GM21515 (cell line): ENCODE data around the gene C2CD4D.

Source experiments
- ATAC-seq: cut with Tn5 transposase; IDR thresholded peaks from one replicate; pipeline ENCODE4 v1.9.1; 2021; ENCODE audit not compliant: unreplicated experiment

The C2CD4D gene

GRCh38 chr1:151835596-151835995 is 4.0 kb downstream of the C2CD4D start:
- ATAC-seq = no peak

GRCh38 chr1:151834239-151834638 is 5.4 kb downstream of the C2CD4D start:
- ATAC-seq = no peak

- ATAC-seq = no peak
These were observed 6.3 kb downstream of the C2CD4D start for GRCh38 chr1:151833172-151833900.

- no peak for ATAC-seq
These were observed 7.2 kb downstream of the C2CD4D start for GRCh38 chr1:151832318-151832980.

- ATAC-seq = no peak
These were observed 8.0 kb downstream of the C2CD4D start, which contains the start of gene RORC for GRCh38 chr1:151831605-151832004. RORC (minus strand) TSS chr1:151831802; CDS start chr1:151831764, 38 bp downstream.

GRCh38 chr1:151831256-151831591 is 8.4 kb downstream of the C2CD4D start:
- no peak for ATAC-seq

GRCh38 chr1:151830055-151830454 is 9.6 kb downstream of the C2CD4D start:
- ATAC-seq = no peak

- ATAC-seq = no peak
These were observed 10.1 kb downstream of the C2CD4D start for GRCh38 chr1:151829352-151830046.

- no peak for ATAC-seq
These were observed 10.7 kb downstream of the C2CD4D start for GRCh38 chr1:151828921-151829320.

GRCh38 chr1:151827853-151828252 is 11.8 kb downstream of the C2CD4D start:
- no peak for ATAC-seq

- no peak for ATAC-seq
These were observed 13.6 kb downstream of the C2CD4D start for GRCh38 chr1:151825751-151826660.

- ATAC-seq = no peak
These were observed 14.4 kb downstream of the C2CD4D start for GRCh38 chr1:151825204-151825603.

GRCh38 chr1:151823175-151823574 is 16.4 kb downstream of the C2CD4D start:
- ATAC-seq = no peak

GRCh38 chr1:151822404-151822803 is 17.2 kb downstream of the C2CD4D start:
- ATAC-seq = no peak

- no peak for ATAC-seq
These were observed 18.7 kb downstream of the C2CD4D start for GRCh38 chr1:151820940-151821339.

GRCh38 chr1:151819976-151820623 is 19.5 kb downstream of the C2CD4D start:
- no peak for ATAC-seq

GRCh38 chr1:151819227-151819835 is 20.3 kb downstream of the C2CD4D start:
- ATAC-seq = no peak

- ATAC-seq = no peak
These were observed 22.3 kb downstream of the C2CD4D start for GRCh38 chr1:151817353-151817730.

GRCh38 chr1:151816548-151817352 is 22.9 kb downstream of the C2CD4D start:
- no peak for ATAC-seq
